GM23248 (cell line): ENCODE measurements around the gene PRKAR1A. TPM values are rescaled to one million over a fixed set of nuclear protein-coding genes. Genes with fewer than 3 reads are reported as not detected.

Experiments used
- DNase-seq: peaks from one replicate; pipeline ENCODE4 v3.0.0-alpha.2; 2015
- H2AFZ ChIP-seq: fragments of 200-600 bp; sonication (generic); 2 replicates; pipeline ENCODE4 v1.6.1; 2016; ENCODE audit warnings: antibody characterized with exemption
- H3F3A ChIP-seq: fragments of 200-600 bp; sonication (generic); 2 replicates; pipeline ENCODE4 v1.6.1; 2016; ENCODE audit warnings: mild to moderate bottlenecking, antibody characterized with exemption, mixed run types; ENCODE audit not compliant: insufficient read depth
- H3K27ac ChIP-seq: fragments of 200-600 bp; sonication (generic); 2 replicates; pipeline ENCODE4 v1.5.1; 2016; ENCODE audit warnings: mild to moderate bottlenecking
- H3K27me3 ChIP-seq: fragments of 200-600 bp; sonication (generic); replicated peaks from 2 replicates; pipeline ENCODE4 v1.6.1; 2016; ENCODE audit warnings: mild to moderate bottlenecking; ENCODE audit not compliant: insufficient read depth
- H3K36me3 ChIP-seq: fragments of 200-600 bp; sonication (generic); 2 replicates; pipeline ENCODE4 v1.6.1; 2016; ENCODE audit warnings: low read depth, mild to moderate bottlenecking
- H3K4me1 ChIP-seq: fragments of 200-600 bp; sonication (generic); 2 replicates; pipeline ENCODE4 v1.6.1; 2016; ENCODE audit warnings: mild to moderate bottlenecking; ENCODE audit not compliant: insufficient read depth
- H3K4me2 ChIP-seq: fragments of 200-600 bp; sonication (generic); one replicate; pipeline ENCODE4 v1.6.1; 2016; ENCODE audit warnings: mild to moderate bottlenecking; ENCODE audit not compliant: unreplicated experiment
- H3K4me3 ChIP-seq: fragments of 200-600 bp; sonication (generic); 2 replicates; pipeline ENCODE4 v1.5.1; 2016; ENCODE audit warnings: mild to moderate bottlenecking
- H3K79me2 ChIP-seq: fragments of 200-600 bp; sonication (generic); 2 replicates; pipeline ENCODE4 v1.6.1; 2016; ENCODE audit warnings: mild to moderate bottlenecking; ENCODE audit not compliant: insufficient read depth
- H3K9ac ChIP-seq: fragments of 200-600 bp; sonication (generic); 2 replicates; pipeline ENCODE4 v1.6.1; 2016; ENCODE audit warnings: mild to moderate bottlenecking
- H3K9me2 ChIP-seq: fragments of 200-600 bp; sonication (generic); 2 replicates; pipeline ENCODE4 v1.6.1; 2016; ENCODE audit warnings: mixed run types, mild to moderate bottlenecking, moderate library complexity; ENCODE audit not compliant: insufficient read depth
- H3K9me3 ChIP-seq: fragments of 200-600 bp; sonication (generic); one replicate; pipeline ENCODE4 v1.6.1; 2017; ENCODE audit warnings: low read depth
- H4K20me1 ChIP-seq: fragments of 200-600 bp; sonication (generic); 2 replicates; pipeline ENCODE4 v1.6.0; 2016; ENCODE audit not compliant: insufficient read depth
- EZH2 ChIP-seq: fragments of 200-600 bp; sonication (generic); IDR thresholded peaks from 2 replicates; pipeline ENCODE4 v1.6.1; 2018; ENCODE audit warnings: antibody characterized with exemption, mild to moderate bottlenecking; ENCODE audit not compliant: insufficient read depth, poor library complexity, severe bottlenecking
- EZH2phosphoT487 ChIP-seq: fragments of 200-600 bp; sonication (generic); IDR thresholded peaks from 2 replicates; pipeline ENCODE4 v1.6.1; 2018; ENCODE audit warnings: antibody characterized with exemption, moderate library complexity, mild to moderate bottlenecking, low read depth; ENCODE audit not compliant: insufficient read depth
- WGBS, 2 experiments: methylation state at CpG; one replicate each; pipeline ENCODE4 v1.1.6; 2015 to 2017; ENCODE audit warnings: low lambda C conversion rate in 2 of 2, low coverage in 1 of 2; ENCODE audit errors: missing lambda C conversion rate in 2 of 2; 5-methylcytosine and 5-hydroxymethylcytosine counted together
- in situ Hi-C: fragments of 300-500 bp; cut with MboI; formaldehyde crosslinking; loops from 2 replicates; pipeline ENCODE4 v1.15.0; 2020
- polyA plus RNA-seq: library from polyadenylated mRNA; unstranded; fragments of >200 nt; fragmentation: Nextera tagmentation; extraction: Ambion mirVana; gene quantifications from 2 replicates; pipeline ENCODE4 v1.2.1, GENCODE V29; 2016
- total RNA-seq: library from RNA; depleted of rRNA; stranded (reverse); fragments of >200 nt; shearing (Covaris generic); gene quantifications from 2 replicates; pipeline ENCODE4 v1.2.3, GENCODE V29; 2014

PRKAR1A gene
- total and polyA plus RNA-seq, 2 experiments from 2014 or later: 281 to 331 TPM

GRCh38 chr17:68498479-68499326 is 13.5 kb upstream of the PRKAR1A start:
- no peaks in the 10 kb centered on the region for H3K4me1 ChIP-seq
- no peaks in the 10 kb centered on the region; the same call in 1 of the 2 replicates for H3F3A ChIP-seq
- no peak for TF ChIP-seq EZH2
- TF ChIP-seq EZH2phosphoT487: no peak
- no peak overlapping the region for H2AFZ ChIP-seq
- H3K4me3 ChIP-seq: no peak overlapping the region
- H3K4me2 ChIP-seq: no peak overlapping the region
- no peak overlapping the region for H3K9ac ChIP-seq
- no peaks in the 10 kb centered on the region for H3K9me2 ChIP-seq
- H3K27me3 ChIP-seq: no peaks in the 10 kb centered on the region
- peak; percentile 45 for DNase-seq
- no peak overlapping the region for H3K27ac ChIP-seq
- H4K20me1 ChIP-seq: no peaks in the 10 kb centered on the region
- no peaks in the 10 kb centered on the region for H3K36me3 ChIP-seq
- in situ Hi-C loops: no loop called here
- no peaks in the 10 kb centered on the region for H3K79me2 ChIP-seq
- H3K9me3 ChIP-seq: no peaks in the 10 kb centered on the region
- WGBS, 2 experiments: 27 to 29% methylated on average over 7 of the region's 7 CpGs

DNA sequence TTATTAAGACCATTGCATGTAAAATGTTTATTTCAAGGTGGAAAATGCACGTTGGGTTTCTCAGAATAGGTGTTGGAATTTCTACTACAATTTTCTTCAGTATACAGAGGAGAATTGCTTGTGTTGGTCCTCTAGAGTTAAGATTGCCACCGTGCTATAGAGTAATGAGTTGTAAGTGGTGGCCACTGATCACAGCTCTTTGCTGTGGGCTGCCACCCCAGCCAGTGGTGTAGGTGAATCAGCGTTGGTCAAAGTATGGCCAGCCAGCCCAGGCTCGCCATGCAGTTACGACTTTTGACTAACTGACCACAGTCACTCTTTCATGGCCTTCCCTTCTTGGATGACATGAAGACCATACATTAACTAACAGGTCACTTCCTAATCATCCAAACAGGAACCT is 12.6 kb upstream of the PRKAR1A start:
- no peak for TF ChIP-seq EZH2phosphoT487
- no peak for TF ChIP-seq EZH2
- DNase-seq: no peak
- H4K20me1 ChIP-seq: no peaks in the 10 kb centered on the region
- H3K4me1 ChIP-seq: no peaks in the 10 kb centered on the region
- no peaks in the 10 kb centered on the region for H3K27me3 ChIP-seq
- H2AFZ ChIP-seq: no peak overlapping the region
- no peak overlapping the region for H3K4me2 ChIP-seq
- H3K9ac ChIP-seq: no peak overlapping the region
- no peaks in the 10 kb centered on the region; the same call in 1 of the 2 replicates for H3F3A ChIP-seq
- no peak overlapping the region for H3K27ac ChIP-seq
- no peaks in the 10 kb centered on the region for H3K9me3 ChIP-seq
- no peaks in the 10 kb centered on the region for H3K36me3 ChIP-seq
- H3K4me3 ChIP-seq: no peak overlapping the region
- in situ Hi-C loops: no loop called here
- 72 to 74% methylated on average over 5 of the region's 5 CpGs for WGBS, 2 experiments
- no peaks in the 10 kb centered on the region for H3K79me2 ChIP-seq
- H3K9me2 ChIP-seq: no peaks in the 10 kb centered on the region

GRCh38 chr17:68501074-68501473 is 11.2 kb upstream of the PRKAR1A start:
- in situ Hi-C loops: no loop called here
- Histone ChIP-seq H3K4me1 (no peaks in the 10 kb centered on the region), H3K9me3 (no peaks in the 10 kb centered on the region), H3K9ac (no peak overlapping the region), H3K4me2 (no peak overlapping the region), H4K20me1 (no peaks in the 10 kb centered on the region), H3K27me3 (no peaks in the 10 kb centered on the region), H3K36me3 (no peaks in the 10 kb centered on the region), H3K79me2 (no peaks in the 10 kb centered on the region), H2AFZ (no peak overlapping the region), H3K4me3 (no peak overlapping the region), H3F3A (no peaks in the 10 kb centered on the region), H3K9me2 (no peaks in the 10 kb centered on the region), H3K27ac (no peak overlapping the region)
- no peak for DNase-seq
- TF ChIP-seq EZH2phosphoT487 (no peak), EZH2 (no peak)
- WGBS, 2 experiments: 78 to 83% methylated on average over 3 of the region's 3 CpGs

GRCh38 chr17:68505951-68506350 is 6.3 kb upstream of the PRKAR1A start:
- 96 to 100% methylated on average over 1 of the region's 1 CpG for WGBS, 2 experiments
- in situ Hi-C loops: no loop called here
- no peaks in the 10 kb centered on the region for H3K9me3 ChIP-seq

More at GRCh38 chr17:68505951-68506350, 6.3 kb upstream of the PRKAR1A start:
- Histone ChIP-seq H3K4me2 (no peak overlapping the region), H3K79me2 (no peaks in the 10 kb centered on the region), H4K20me1 (no peaks in the 10 kb centered on the region), H3K4me1 (0 out of 2 replicates have a peak, but pooled peaks cover under 1% of the 10 kb centered on the region), H3K4me3 (no peak overlapping the region), H3K9me2 (no peaks in the 10 kb centered on the region), H2AFZ (no peak overlapping the region), H3K27me3 (no peaks in the 10 kb centered on the region), H3K9ac (no peak overlapping the region), H3K36me3 (no peaks in the 10 kb centered on the region), H3F3A (peaks cover 9% of the 10 kb centered on the region; the same call in 1 of the 2 replicates), H3K27ac (no peak overlapping the region)
- TF ChIP-seq EZH2: no peak
- TF ChIP-seq EZH2phosphoT487: no peak
- DNase-seq: no peak
